HS-5 (cell line): ENCODE results near the gene CLVS2.

Experiments
- DNase-seq: peaks from one replicate; pipeline ENCODE4 v3.0.0-alpha.2; 2012; ENCODE audit warnings: low read depth

The CLVS2 gene, protein sequence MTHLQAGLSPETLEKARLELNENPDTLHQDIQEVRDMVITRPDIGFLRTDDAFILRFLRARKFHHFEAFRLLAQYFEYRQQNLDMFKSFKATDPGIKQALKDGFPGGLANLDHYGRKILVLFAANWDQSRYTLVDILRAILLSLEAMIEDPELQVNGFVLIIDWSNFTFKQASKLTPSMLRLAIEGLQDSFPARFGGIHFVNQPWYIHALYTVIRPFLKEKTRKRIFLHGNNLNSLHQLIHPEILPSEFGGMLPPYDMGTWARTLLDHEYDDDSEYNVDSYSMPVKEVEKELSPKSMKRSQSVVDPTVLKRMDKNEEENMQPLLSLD

GRCh38 chr6:122995921-122996793, at the start of gene CLVS2:
Gene CLVS2 (plus strand): TSS chr6:122996235. CDS start chr6:122997778, 1,543 bp downstream.
- DNase-seq: peak; percentile 14

GRCh38 chr6:122947355-122947754, 48.7 kb upstream of the CLVS2 start:
- peak; percentile 2 for DNase-seq

GRCh38 chr6:122953766-122954165, 42.3 kb upstream of the CLVS2 start:
- DNase-seq: no peak

DNA sequence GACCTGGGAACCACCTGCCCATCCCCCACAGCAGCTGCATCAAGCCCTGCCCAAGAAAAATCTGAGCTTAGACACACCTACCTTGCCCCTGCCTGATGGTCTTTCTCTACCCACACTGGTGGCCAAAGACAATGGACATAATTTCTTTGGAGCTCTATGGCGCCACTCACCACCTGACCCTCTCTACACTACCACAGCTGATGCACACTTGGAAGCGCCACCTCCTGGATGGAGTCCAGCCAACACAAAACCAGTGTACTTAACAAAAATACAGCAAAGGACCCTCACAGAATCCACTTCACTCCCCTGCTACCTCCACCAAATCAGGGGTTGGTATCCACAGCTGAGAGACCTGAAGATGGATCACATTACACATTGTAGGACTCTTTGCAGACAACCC, 39.7 kb upstream of the CLVS2 start:
- no peak for DNase-seq

GRCh38 chr6:122962000-122962624, 33.9 kb upstream of the CLVS2 start:
- DNase-seq: no peak

GRCh38 chr6:122969999-122970533, 26.0 kb upstream of the CLVS2 start:
- no peak for DNase-seq

- no peak for DNase-seq
These were observed 18.9 kb upstream of the CLVS2 start for GRCh38 chr6:122977180-122977579.

GRCh38 chr6:122984393-122984792, 11.6 kb upstream of the CLVS2 start:
- DNase-seq: no peak

GRCh38 chr6:122994256-122994655, 1.8 kb upstream of the CLVS2 start:
- no peak for DNase-seq

- no peak for DNase-seq
These were observed 915 bp downstream of the CLVS2 start for GRCh38 chr6:122996794-122997505.

GRCh38 chr6:122997541-122998150, 1.6 kb downstream of the CLVS2 start:
- no peak for DNase-seq

DNA sequence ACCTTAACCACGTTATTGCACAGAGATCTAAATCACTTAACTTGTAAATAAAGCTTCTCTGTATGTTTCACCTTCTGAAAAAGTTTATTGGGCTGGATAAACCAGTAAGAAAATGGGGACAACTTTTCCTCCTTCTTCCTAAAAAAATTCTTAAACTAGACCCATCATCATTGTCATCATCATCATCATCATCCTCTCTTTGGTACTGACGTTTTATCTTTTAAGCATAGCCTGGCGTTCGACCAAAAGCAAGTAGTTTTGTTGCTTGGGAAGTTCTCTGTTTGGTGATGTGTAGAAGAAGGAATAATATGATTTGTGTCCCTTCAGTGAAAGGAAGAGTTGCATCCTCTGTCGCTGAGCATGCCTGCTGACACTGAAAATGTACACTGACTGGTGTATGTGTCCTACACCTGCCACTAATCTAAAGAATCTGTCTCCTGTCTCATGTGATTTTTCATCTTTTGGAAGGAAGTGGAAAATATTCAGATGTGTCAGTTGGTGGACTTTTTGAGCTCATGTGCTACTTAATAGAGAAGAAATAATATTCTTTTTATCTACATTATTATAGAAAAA, 2.5 kb downstream of the CLVS2 start:
- no peak for DNase-seq

- DNase-seq: no peak
These were observed 4.3 kb downstream of the CLVS2 start for GRCh38 chr6:123000244-123000770.

DNA sequence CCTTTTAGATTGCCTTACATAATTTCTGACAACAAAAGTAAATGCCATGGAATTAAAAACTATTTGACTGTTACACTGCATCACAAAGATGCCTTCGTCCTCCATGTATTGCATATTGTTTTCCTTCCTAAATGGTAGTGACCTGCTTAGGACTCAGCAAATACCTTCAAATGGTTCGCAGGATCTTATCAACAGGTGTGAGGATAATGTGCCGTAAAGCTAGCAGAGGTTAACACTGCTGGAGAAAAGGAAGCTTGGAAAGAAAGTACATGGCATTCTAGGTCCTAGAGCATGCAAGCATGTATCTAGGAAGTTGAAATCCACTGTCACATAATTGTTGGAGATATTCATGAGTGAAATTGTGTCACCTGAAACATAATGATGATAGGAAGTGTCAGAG, 5.5 kb downstream of the CLVS2 start:
- DNase-seq: no peak

GRCh38 chr6:123007885-123008284, 11.8 kb downstream of the CLVS2 start:
- DNase-seq: no peak

DNA sequence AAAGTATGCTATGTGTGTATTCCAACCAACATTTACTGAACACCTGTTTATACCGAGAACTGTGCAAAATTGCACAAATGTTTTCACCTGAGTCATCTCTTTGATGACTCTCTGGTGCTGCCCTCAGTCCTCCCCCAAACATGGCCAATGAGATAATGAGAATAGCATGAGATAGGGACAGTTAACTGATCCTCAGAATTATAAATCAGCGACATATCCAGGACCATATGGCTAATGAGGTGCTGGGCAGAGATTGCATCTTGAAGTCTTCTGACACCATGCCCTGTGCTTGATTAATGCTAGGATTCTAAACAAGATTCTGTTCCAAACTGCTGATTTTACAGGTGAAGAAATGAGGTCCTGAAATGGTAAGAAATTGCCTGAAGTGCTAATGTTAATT, 13.0 kb downstream of the CLVS2 start:
- no peak for DNase-seq

DNA sequence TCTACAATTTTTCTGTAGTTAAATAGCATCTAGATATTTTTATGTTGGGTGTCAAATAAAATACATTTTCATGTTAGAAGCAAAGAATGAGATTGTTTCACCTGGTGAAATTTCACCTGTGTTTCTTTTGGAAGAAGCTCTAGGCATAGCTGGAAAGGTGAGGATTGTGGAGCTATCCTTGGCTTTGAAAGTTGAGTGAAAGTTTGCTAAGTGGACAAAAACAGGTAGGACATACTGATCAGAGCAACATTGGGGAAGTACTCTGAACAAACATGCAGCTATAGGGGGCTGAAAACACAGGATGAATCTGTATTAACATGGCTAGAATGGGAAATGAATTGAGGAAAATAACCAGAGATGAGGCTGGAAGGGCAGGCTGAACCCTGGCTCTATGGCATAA, 18.8 kb downstream of the CLVS2 start:
- no peak for DNase-seq

GRCh38 chr6:123016431-123017103, 20.5 kb downstream of the CLVS2 start:
- no peak for DNase-seq

DNA sequence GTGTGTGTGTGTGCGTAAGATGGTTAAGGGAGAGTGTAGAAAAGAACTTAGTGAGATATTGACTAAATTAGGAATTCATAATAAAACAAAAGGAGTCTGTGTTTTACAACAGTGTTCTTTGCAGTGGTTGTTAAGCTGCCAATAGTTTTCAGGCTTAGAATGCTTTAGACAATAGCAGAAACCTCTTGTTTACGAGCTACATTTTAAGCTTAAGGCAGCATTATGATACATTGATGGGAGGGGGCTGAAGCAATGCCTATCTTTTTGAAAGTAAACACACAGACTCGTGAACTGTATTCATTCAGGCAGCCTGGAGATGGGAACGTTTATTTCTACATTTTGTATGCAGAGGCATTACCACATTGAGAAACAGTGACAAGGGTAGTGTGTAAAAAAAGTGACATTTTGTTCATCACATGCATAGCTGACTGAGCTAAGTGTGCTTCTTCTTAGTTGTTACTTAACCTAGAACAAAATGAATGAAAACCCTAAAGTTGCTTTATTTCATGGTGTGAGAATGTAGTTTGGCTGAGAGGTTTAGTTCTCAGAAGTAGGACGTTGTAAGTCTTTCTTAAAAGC, 21.2 kb downstream of the CLVS2 start:
- no peak for DNase-seq

DNA sequence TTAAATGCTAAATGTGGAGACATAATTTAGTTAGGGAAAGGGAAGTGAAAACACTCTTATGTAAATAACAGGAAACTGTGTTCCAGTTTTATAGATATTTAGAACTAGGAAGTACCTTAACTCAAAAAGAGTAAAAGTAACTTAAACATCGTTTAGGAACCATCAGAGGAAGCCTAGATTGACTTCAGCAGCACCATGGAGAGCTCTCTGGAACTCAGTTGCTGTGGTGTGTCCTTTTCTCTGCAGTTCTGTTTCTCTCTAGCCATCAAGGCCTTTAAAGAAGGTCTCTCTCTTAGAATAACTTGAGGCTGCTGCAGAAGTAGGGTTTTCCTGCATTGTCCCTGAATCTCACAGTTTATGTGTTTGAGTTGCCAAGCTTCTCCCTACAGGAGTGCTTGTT, 26.9 kb downstream of the CLVS2 start:
- DNase-seq: no peak
